Coronary artery (tissue), 2 donors: ENCODE results near the gene DKC1.
"Not testable (repeated sequence)": the region's sequence is repeated elsewhere in the genome, so short reads cannot be mapped to it uniquely, and the experiment has no call there.

ENCODE experiments used
- DNase-seq: peaks from one replicate; pipeline ENCODE4 v3.0.0-alpha.2; 2017; ENCODE audit warnings: low spot score
- H3K27ac ChIP-seq, 2 donors: fragments of 200-600 bp; sonication (generic); one replicate each; pipeline ENCODE4 v1.5.1; 2016 to 2019
- H3K4me3 ChIP-seq: fragments of 200-600 bp; sonication (generic); 2 replicates; pipeline ENCODE4 v1.5.1; 2016; ENCODE audit warnings: mild to moderate bottlenecking, moderate library complexity
- TF ChIP-seq, protein P1 (sequence below): fragments of 200-600 bp; sonication (generic); IDR thresholded peaks from one replicate; pipeline ENCODE4 v1.5.1; 2019; ENCODE audit warnings: antibody characterized with exemption

DKC1 gene

GRCh38 chrX:154806837-154807501 is 44.3 kb downstream of the DKC1 start:
- Histone ChIP-seq H3K27ac (no peak overlapping the region), H3K4me3 (no peak overlapping the region)
- TF ChIP-seq, protein P1, sequence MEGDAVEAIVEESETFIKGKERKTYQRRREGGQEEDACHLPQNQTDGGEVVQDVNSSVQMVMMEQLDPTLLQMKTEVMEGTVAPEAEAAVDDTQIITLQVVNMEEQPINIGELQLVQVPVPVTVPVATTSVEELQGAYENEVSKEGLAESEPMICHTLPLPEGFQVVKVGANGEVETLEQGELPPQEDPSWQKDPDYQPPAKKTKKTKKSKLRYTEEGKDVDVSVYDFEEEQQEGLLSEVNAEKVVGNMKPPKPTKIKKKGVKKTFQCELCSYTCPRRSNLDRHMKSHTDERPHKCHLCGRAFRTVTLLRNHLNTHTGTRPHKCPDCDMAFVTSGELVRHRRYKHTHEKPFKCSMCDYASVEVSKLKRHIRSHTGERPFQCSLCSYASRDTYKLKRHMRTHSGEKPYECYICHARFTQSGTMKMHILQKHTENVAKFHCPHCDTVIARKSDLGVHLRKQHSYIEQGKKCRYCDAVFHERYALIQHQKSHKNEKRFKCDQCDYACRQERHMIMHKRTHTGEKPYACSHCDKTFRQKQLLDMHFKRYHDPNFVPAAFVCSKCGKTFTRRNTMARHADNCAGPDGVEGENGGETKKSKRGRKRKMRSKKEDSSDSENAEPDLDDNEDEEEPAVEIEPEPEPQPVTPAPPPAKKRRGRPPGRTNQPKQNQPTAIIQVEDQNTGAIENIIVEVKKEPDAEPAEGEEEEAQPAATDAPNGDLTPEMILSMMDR = no peak
- no peak for DNase-seq

GRCh38 chrX:154809939-154810665 is 47.4 kb downstream of the DKC1 start:
- TF ChIP-seq, protein P1 = no peak
- no peak for DNase-seq
- no peak overlapping the region for H3K4me3 ChIP-seq
- no peak overlapping the region for H3K27ac ChIP-seq

GRCh38 chrX:154812341-154813101 is 49.9 kb downstream of the DKC1 start:
- TF ChIP-seq, protein P1 = no peak
- no peak overlapping the region for H3K27ac ChIP-seq
- no peak overlapping the region for H3K4me3 ChIP-seq
- no peak for DNase-seq

DNA sequence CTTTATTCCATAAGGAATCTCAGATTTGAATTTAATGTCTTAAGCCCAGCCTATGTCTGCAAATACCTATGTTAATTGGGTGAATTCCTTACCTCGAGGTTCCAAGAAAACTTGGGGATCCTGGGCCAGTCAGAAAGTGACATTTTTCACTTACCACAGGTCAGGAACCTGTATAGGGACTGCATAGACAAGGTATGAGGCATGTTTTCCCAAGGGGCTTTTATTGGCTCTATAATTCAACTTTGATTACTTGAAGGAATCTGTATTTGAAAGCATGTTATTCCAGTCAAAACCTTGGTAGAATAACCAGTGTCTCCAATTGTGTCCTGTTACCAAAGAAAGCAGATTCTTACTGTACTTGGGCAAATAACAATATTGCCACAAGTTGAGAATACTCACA is 51.1 kb downstream of the DKC1 start:
- no peak for DNase-seq
- TF ChIP-seq, protein P1 = no peak
- Histone ChIP-seq H3K4me3 (no peak overlapping the region), H3K27ac (no peak overlapping the region)

GRCh38 chrX:154815274-154815818 is 52.7 kb downstream of the DKC1 start:
- H3K27ac ChIP-seq = no peak overlapping the region
- no peak overlapping the region for H3K4me3 ChIP-seq
- no peak for DNase-seq
- TF ChIP-seq, protein P1 = no peak

- H3K4me3 ChIP-seq, H3K27ac ChIP-seq, DNase-seq: not testable (repeated sequence)
Observed at GRCh38 chrX:154816326-154816898, 53.7 kb downstream of the DKC1 start.

DNA sequence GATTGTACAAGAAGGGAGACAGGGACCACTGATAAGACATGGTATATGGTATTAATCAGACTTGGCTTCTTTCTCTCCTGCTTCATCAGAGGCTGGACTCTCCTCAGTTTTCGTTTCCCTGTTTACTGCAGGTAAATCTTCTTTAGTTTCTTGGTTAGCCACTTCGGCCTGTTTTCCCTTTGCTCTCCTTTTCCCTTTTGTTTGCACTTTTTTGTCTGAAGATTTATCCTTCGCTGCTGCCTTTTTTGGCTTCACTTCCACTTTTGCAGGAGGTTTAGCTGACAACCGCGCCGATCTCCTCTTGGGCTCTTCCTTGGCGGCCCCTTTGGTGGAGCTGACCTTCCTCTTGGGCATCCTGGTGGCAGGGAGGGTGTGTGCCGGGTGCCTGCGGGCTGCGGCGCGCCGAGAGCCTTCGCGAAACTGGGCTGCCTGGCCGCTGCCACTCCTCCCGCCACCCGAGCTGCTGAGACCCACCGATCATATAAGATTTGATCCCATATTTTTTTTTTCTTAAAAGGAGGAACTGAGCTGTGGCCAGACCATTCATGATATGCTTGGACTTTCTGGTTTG is 54.5 kb downstream of the DKC1 start:
- DNase-seq, H3K27ac ChIP-seq, H3K4me3 ChIP-seq: not testable (repeated sequence)
